H1 (cell line): ENCODE data around the gene CTIF. TPM values are rescaled to one million over a fixed set of nuclear protein-coding genes. Genes with fewer than 3 reads are reported as not detected.

Experiments
- SIRT6 ChIP-seq: IDR thresholded peaks from one replicate; pipeline ENCODE4 v1.7.1; 2012; ENCODE audit warnings: low read length, inconsistent platforms
- ZNF274 ChIP-seq: IDR thresholded peaks from 2 replicates; pipeline ENCODE4 v1.7.0; 2012; ENCODE audit warnings: low read length, borderline replicate concordance; ENCODE audit errors: extremely low read depth
- polyA plus RNA-seq, 7 experiments: library from polyadenylated mRNA; depleted of rRNA in 3 of 7; stranded (reverse) in 5 of 7; unstranded in 2 of 7; fragments of >200 nt in 5 of 7; fragments of 200-250 nt in 2 of 7; gene quantifications; 1 replicate in 5 of 7; 2 replicates in 1 of 7; 4 replicates in 1 of 7; pipeline versions ENCODE4 v1.2.1 to v1.2.3, GENCODE V29; 2011 to 2013; ENCODE audit warnings: missing spikeins in 2 of 7, mixed read lengths in 2 of 7
- total RNA-seq: library from RNA; stranded (reverse); fragmentation: NEBNext Ultra II Directional; extraction: Animal tissue kit (Norgen Biotek cat#: 25700); gene quantifications from 2 replicates; pipeline ENCODE4 v1.2.1, GENCODE V29; 2021

The CTIF gene
- total and polyA plus RNA-seq, 2 of the 8 experiments (the other 6 are each of a cell fraction or from before 2014, with no cell fraction given), result 9.0 to 17.8 TPM

GRCh38 chr18:48718251-48718959 is 179.6 kb downstream of the CTIF start (continued):
- TF ChIP-seq ZNF274 (no peak), SIRT6 (no peak)
